Urothelium cell line (cell line): ENCODE results near the gene HEXIM1.

ENCODE experiments used
- DNase-seq: peaks from one replicate; pipeline ENCODE4 v3.0.0; 2011; ENCODE audit warnings: low spot score, mixed read lengths
- FAIRE-seq: peaks from 2 replicates; lab custom pipeline; 2011; peaks lifted over from hg19 to GRCh38; lab: Jason Lieb, UNC

HEXIM1 gene

GRCh38 chr17:45144199-45145034 is 3.9 kb upstream of the HEXIM1 start:
- no peak for DNase-seq
- FAIRE-seq = no peak

GRCh38 chr17:45145035-45145389 is 3.3 kb upstream of the HEXIM1 start:
- no peak for FAIRE-seq

GRCh38 chr17:45146166-45146565 is 2.1 kb upstream of the HEXIM1 start:
- DNase-seq (no peak), FAIRE-seq (no peak)

More at GRCh38 chr17:45145035-45145389, 3.3 kb upstream of the HEXIM1 start:
- DNase-seq = no peak

DNA sequence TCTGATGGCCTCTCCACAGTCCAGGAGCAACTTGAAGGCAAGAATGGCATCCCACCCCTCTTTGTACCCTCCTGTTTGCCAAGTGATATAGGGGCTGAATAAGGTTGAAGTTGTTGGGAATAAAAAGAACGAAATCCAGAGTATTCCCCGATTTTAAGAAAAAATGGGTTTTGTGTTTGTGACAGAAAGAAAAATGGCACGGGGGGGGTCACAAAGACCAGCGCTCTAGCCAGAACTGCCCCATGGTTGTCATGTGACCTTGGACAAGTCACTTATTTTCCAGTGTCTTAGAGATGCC is 1.7 kb upstream of the HEXIM1 start:
- no peak for DNase-seq
- FAIRE-seq = no peak

GRCh38 chr17:45146890-45147580 is 1.2 kb upstream of the HEXIM1 start:
- FAIRE-seq (no peak), DNase-seq (peak; percentile 67)

- FAIRE-seq = no peak
- DNase-seq = peak; percentile 72
Measured at GRCh38 chr17:45147581-45148182, 593 bp upstream of the HEXIM1 start.

- peak; percentile 85 for DNase-seq
- no peak for FAIRE-seq
Measured at GRCh38 chr17:45149037-45149668, 878 bp downstream of the HEXIM1 start.

- DNase-seq (no peak), FAIRE-seq (no peak)
Measured at GRCh38 chr17:45149669-45150664, 1.7 kb downstream of the HEXIM1 start.

DNA sequence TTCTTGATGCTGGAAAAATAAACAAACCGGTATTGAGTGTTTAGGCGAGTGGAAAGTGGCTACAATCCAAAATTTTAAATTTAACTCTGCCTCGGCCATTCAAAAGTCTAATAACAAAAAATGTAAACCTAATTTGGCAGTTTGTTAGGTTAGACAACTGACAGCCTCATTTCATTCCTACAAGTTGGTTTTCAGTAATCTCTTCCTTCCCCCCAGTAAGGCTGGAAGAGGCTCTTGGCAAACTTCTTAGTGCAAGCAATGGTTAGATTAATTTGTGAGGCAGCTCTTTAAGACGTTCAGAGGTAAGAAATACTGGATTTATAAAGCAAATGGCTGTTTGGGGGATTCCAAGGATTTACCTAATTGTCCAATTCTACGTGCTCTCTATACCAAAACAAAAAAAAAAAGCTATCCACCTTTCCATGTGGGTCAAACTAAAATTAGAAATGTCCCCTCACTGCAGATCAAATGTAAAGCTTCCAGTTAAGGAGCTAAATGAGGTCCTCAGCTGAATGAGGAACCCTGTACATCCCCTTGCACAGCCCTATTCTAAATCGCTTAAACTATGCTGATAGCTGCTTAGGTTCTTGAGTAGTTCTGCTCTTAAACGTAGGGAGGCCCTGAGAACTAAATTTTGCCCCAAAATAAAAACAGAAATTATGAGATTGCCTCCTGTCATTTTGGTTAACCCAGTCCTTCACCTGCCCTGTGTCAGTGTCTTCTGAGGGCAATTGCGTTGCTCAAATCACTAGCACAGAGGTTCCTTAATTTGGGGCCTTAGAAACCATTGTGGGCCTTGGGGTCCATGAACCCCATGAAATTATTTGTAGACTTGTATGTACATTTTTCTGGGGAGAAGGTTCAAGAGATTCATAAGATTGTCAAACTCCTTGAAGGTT is 2.9 kb downstream of the HEXIM1 start:
- no peak for DNase-seq
- no peak for FAIRE-seq

DNA sequence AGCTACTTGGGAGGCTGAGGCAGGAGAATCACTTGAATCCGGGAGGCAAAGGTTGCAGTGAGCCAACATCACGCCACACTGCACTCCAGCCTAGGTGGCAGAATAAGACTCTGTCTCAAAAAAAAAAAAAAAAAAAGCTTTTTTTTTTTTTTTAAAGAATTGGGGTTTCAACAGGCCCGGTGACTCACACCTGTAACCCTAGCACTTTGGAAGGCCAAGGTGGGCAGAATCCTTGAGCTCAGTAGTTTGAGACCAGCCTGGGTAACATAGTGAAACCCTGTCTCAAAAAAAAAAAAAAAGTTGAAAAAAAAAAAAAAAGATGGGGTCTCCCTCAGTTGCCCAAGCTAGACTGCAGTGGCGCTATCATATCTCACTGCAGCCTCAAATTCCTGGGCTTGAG is 6.8 kb downstream of the HEXIM1 start:
- no peak for DNase-seq
- FAIRE-seq = no peak

GRCh38 chr17:45155483-45155882 is 7.2 kb downstream of the HEXIM1 start:
- no peak for DNase-seq
- FAIRE-seq = no peak

DNA sequence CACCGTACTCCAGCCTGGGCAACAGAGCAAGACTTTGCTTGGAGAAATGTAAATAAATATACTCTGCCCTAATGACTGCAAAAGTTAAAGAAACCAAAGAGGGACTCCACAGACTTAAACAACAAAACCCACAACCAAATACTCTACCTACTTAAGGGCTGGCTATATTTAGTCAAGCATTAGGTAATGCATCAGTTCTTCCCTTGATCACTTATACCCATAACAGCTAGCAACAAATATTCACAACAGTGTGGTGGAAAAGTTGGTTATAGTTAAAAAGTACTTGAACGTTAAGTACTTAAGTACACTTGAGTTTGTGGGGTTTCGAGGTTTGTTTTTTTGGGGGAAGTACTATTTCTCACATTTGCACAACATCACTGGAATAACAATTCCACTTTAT is 8.0 kb downstream of the HEXIM1 start:
- no peak for DNase-seq
- FAIRE-seq = no peak

- DNase-seq (peak; percentile 61), FAIRE-seq (no peak)
Measured at GRCh38 chr17:45160447-45161287, 12.4 kb downstream of the HEXIM1 start.

DNA sequence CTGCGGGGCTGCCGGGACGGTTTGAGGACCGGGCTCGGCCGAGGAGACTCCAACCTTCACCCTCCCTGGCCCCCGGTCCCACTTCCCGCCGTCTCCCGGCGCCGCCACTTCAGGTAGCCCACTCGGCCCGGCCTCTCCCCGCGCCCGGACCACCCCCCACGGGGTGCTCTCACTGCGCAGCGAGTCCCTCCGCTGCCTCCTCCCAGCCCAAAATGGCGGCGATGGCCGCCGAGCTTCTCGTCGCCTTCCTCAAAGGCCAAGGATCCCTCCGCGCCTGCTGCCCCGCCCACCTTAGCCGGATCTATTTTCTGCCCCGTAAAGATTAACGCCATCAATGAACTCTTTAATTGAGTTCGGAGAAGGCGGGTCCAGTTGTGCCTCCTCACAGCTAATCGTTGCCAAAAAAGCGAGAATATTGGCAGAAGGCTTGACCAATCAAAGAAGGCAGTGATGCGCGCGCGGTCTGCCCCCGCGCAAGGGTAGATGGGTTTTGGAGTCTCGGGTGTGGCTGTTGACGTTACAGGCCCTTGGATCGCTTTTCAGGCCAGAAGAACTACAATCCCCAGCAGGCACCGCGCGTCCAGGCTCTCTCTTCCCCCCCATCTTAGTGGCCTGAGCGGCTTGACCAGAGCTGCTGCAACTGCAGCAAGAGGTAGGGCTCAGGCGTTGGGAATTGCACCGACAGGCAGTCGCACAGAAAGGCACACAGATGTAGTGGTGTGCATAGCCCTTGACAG is 13.2 kb downstream of the HEXIM1 start, which contains the start of gene HEXIM2:
Gene HEXIM2, plus strand, starts transcription at position 588 of the 737 bp plus-strand sequence. CDS start 919 bp downstream, outside the sequence.
- DNase-seq (peak; percentile 96), FAIRE-seq (peak; percentile 58)

DNA sequence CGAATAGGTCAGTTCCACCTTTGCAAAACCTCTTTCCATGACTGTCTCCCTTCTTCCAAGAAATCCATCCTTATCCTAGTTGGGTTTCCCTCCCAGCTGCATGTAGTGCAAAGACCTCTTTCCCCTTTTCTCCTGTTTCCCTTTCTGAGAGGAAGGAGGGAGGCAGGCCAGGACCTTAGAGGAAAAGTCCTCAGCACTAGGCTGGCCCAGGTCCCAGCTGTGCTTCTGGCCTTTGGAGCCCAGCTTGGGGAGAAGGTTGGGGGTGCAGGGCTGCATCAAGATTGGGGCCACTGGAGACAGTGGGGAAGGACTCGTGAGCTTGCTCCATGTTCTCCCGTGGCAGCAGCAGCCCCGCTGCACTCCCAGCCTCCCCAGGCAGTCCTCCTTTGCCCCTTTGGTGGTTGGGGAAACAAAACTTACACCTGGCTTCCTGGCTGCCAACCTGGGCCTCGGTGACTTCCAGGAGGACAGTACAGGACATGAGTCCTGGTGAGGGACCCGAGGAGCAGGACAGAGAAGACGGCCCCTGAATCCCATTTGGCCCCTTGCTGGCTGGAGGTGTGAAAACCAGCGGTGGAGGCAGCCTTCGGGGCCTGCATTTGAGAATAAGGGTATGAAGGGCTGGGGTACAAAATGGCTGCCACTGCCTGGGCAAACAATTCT is 13.9 kb downstream of the HEXIM1 start:
- FAIRE-seq (no peak), DNase-seq (no peak)

GRCh38 chr17:45164734-45165269 is 16.5 kb downstream of the HEXIM1 start:
- DNase-seq (no peak), FAIRE-seq (no peak)
